Measurements from ENCODE around the gene ADAMTS7. TPM values are rescaled to one million over a fixed set of nuclear protein-coding genes. Genes with fewer than 3 reads are reported as not detected.

ADAMTS7 gene
- total and polyA plus RNA-seq, 2 of the 13 experiments (the other 11 are each of a cell fraction or from before 2014, with no cell fraction given), result 0.09 to 0.12 TPM

- TF ChIP-seq KIAA2018 (CRISPR knock-in tag; IDR thresholded peaks at IDR 0.05; ENCODE audit: borderline replicate concordance), result no peak
- TF ChIP-seq HOXD1 (CRISPR knock-in tag; IDR thresholded peaks at IDR 0.05), result no peak
- TF ChIP-seq, protein P1, sequence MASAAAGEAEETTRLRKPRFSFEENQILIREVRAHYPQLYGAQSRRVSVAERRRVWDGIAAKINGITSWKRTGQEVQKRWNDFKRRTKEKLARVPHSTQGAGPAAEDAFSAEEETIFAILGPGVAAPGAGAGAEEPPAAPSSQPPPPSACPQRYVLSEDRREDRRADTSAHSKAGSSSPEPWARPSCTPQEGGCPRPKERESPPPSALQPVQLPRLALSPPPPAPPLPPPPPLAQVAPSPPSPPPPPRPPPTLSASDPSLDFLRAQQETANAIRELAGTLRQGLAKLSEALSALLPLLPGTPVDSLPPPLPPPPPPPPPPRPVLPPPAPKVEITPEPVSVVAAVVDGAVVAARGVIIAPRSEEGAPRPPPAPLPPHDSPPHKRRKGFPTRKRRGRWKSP (CRISPR knock-in tag; IDR thresholded peaks at IDR 0.05), result no peak
- TF ChIP-seq ZNF776 (CRISPR knock-in tag; IDR thresholded peaks at IDR 0.05), result no peak
These were observed 14.8 kb downstream of the ADAMTS7 start (continued) for GRCh38 chr15:78796510-78796909.
